PC-3 (cell line): ENCODE measurements around the gene HSPA12B. TPM values are rescaled to one million over a fixed set of nuclear protein-coding genes. Genes with fewer than 3 reads are reported as not detected.

Experiments
- ATAC-seq: fragments of 200-7000 bp; cut with Tn5 transposase; 2 replicates; pipeline ENCODE4 v1.9.1; 2020; ENCODE audit warnings: mild to moderate bottlenecking, moderate library complexity
- BruUV-seq: library from RNA; stranded (reverse); fragments of 400-500 nt; replicated peaks from 2 replicates; lab custom pipeline; 2021; lab: Mats Ljungman, UMichigan
- CTCF ChIA-PET: fragments of 300-600 bp; sonication (Branson Sonifier 250); formaldehyde crosslinking; loops from one replicate; lab custom pipeline; 2022; ENCODE audit warnings: antibody characterized with exemption; lab: Charles Lee
- POLR2A ChIA-PET: fragments of 300-600 bp; sonication (Branson Sonifier 250); formaldehyde crosslinking; loops from one replicate; lab custom pipeline; 2022; ENCODE audit warnings: antibody characterized with exemption; ENCODE audit not compliant: unreplicated experiment; lab: Charles Lee
- DNase-seq: peaks from one replicate; pipeline ENCODE4 v3.0.0-alpha.2; 2015
- H2AFZ ChIP-seq: fragments of 300-600 bp; sonication (generic); 2 replicates; pipeline ENCODE4 v1.6.0; 2016; ENCODE audit warnings: antibody characterized with exemption, low read length
- H3F3A ChIP-seq: fragments of 300-600 bp; sonication (generic); one replicate; pipeline ENCODE4 v1.6.0; 2017; ENCODE audit warnings: antibody characterized with exemption, low read length, control low read depth, mild to moderate bottlenecking; ENCODE audit not compliant: unreplicated experiment
- H3K27ac ChIP-seq: fragments of 300-600 bp; sonication (generic); 2 replicates; pipeline ENCODE4 v1.5.1; 2016; ENCODE audit warnings: mild to moderate bottlenecking, low read length
- H3K27me3 ChIP-seq: fragments of 300-600 bp; sonication (generic); 2 replicates; pipeline ENCODE4 v1.6.1; 2016; ENCODE audit warnings: low read length, mixed read lengths
- H3K36me3 ChIP-seq: fragments of 300-600 bp; sonication (generic); 2 replicates; pipeline ENCODE4 v1.6.1; 2016; ENCODE audit warnings: low read depth, mixed run types, low read length, mixed read lengths
- H3K4me1 ChIP-seq: fragments of 300-600 bp; sonication (generic); 2 replicates; pipeline ENCODE4 v1.5.1; 2016; ENCODE audit warnings: low read length; ENCODE audit not compliant: insufficient read depth
- H3K4me2 ChIP-seq: fragments of 300-600 bp; sonication (generic); 2 replicates; pipeline ENCODE4 v1.6.0; 2016; ENCODE audit warnings: low read length
- H3K4me3 ChIP-seq: fragments of 300-600 bp; sonication (generic); 2 replicates; pipeline ENCODE4 v1.5.1; 2016; ENCODE audit warnings: mild to moderate bottlenecking, low read length, mixed read lengths
- H3K79me2 ChIP-seq: fragments of 300-600 bp; sonication (generic); 2 replicates; pipeline ENCODE4 v1.6.1; 2017; ENCODE audit warnings: low read length, mixed read lengths
- H3K9ac ChIP-seq: fragments of 300-600 bp; sonication (generic); 2 replicates; pipeline ENCODE4 v1.6.0; 2016; ENCODE audit warnings: mild to moderate bottlenecking, low read length
- H3K9me2 ChIP-seq: fragments of 300-600 bp; sonication (generic); replicated peaks from 2 replicates; pipeline ENCODE4 v1.6.1; 2016; ENCODE audit warnings: mixed run types, low read length, mixed read lengths
- H3K9me3 ChIP-seq: fragments of 300-600 bp; sonication (generic); 2 replicates; pipeline ENCODE4 v1.6.1; 2016; ENCODE audit warnings: low read length, mixed read lengths
- H4K20me1 ChIP-seq: fragments of 300-600 bp; sonication (generic); 2 replicates; pipeline ENCODE4 v1.6.1; 2016; ENCODE audit warnings: low read length, mixed read lengths
- CTCF ChIP-seq: fragments of 300-600 bp; sonication (generic); conservative IDR thresholded peaks from 2 replicates; pipeline ENCODE4 v1.5.1; 2017; ENCODE audit warnings: antibody characterized with exemption, low read depth, mild to moderate bottlenecking, low read length
- EZH2 ChIP-seq: fragments of 300-600 bp; sonication (generic); IDR thresholded peaks from one replicate; pipeline ENCODE4 v1.6.1; 2017; ENCODE audit warnings: antibody characterized with exemption, mild to moderate bottlenecking, low read length; ENCODE audit not compliant: unreplicated experiment
- EZH2phosphoT487 ChIP-seq: fragments of 300-600 bp; sonication (generic); IDR thresholded peaks from 2 replicates; pipeline ENCODE4 v1.6.1; 2018; ENCODE audit warnings: mild to moderate bottlenecking, antibody characterized with exemption, low read length, borderline replicate concordance
- intact Hi-C: fragments of 100-400 bp; cut with micrococcal nuclease; formaldehyde crosslinking; loops from 2 replicates; pipeline ENCODE4 v1.9.0; 2023
- total RNA-seq: library from RNA; depleted of rRNA; stranded (reverse); fragments of >200 nt; gene quantifications from 2 replicates; pipeline ENCODE4 v1.2.3, GENCODE V29; 2014

Gene HSPA12B
- total RNA-seq, 1 experiment from 2014 or later = not detected

GRCh38 chr20:3784863-3785239 is 52.4 kb downstream of the HSPA12B start:
- 0 out of 2 replicates have a peak, but pooled peaks cover 3% of the 10 kb centered on the region for H3K36me3 ChIP-seq
- ATAC-seq (no peak), DNase-seq (no peak)
- intact Hi-C loops = no loop called here
- no peaks in the 10 kb centered on the region for H3K9me3 ChIP-seq
- H3F3A ChIP-seq = peaks cover 12% of the 10 kb centered on the region
- no peaks in the 10 kb centered on the region for H3K27me3 ChIP-seq
- H3K9me2 ChIP-seq = no peaks in the 10 kb centered on the region
- no peak overlapping the region for H2AFZ ChIP-seq
- ChIA-PET CTCF (no interaction called here), POLR2A (no interaction called here)
- H3K9ac ChIP-seq = peak overlapping the region; percentile 87; the same call in 1 of the 2 replicates
- H4K20me1 ChIP-seq = peaks cover 28% of the 10 kb centered on the region
- peaks cover 40% of the 10 kb centered on the region for H3K79me2 ChIP-seq
- BruUV-seq = no TSS peak
- peaks cover 41% of the 10 kb centered on the region for H3K4me1 ChIP-seq
- peak overlapping the region; percentile 73 for H3K4me3 ChIP-seq
- H3K27ac ChIP-seq = no peak overlapping the region
- TF ChIP-seq CTCF (no peak), EZH2phosphoT487 (no peak), EZH2 (no peak)
- peak overlapping the region; percentile 98 for H3K4me2 ChIP-seq

GRCh38 chr20:3785240-3786125 is 53.0 kb downstream of the HSPA12B start:
- Histone ChIP-seq H3K9me2 (no peaks in the 10 kb centered on the region), H3K4me3 (peak overlapping the region; percentile 73), H3K4me1 (peaks cover 41% of the 10 kb centered on the region), H2AFZ (peak overlapping the region; percentile 8; the same call in 1 of the 2 replicates), H3K36me3 (0 out of 2 replicates have a peak, but pooled peaks cover 3% of the 10 kb centered on the region), H3F3A (peaks cover 12% of the 10 kb centered on the region), H3K4me2 (peak overlapping the region; percentile 98), H3K27me3 (no peaks in the 10 kb centered on the region), H3K27ac (peak overlapping the region; percentile 55), H3K9me3 (no peaks in the 10 kb centered on the region), H4K20me1 (peaks cover 28% of the 10 kb centered on the region), H3K79me2 (peaks cover 40% of the 10 kb centered on the region), H3K9ac (peak overlapping the region; percentile 87)
- CTCF ChIA-PET = interaction anchor here (2.0 to 3.0 kb wide), 2 partner anchors 33 to 35 kb away, joined by 13 to 16 read pairs; partner anchors contain the start of gene AP5S1
- TF ChIP-seq EZH2phosphoT487 (no peak), EZH2 (no peak), CTCF (no peak)
- BruUV-seq = no TSS peak
- POLR2A ChIA-PET = interaction anchor here (0.6 kb wide), 1 partner anchor 24 kb away, joined by 6 read pairs; no protein-coding TSS in a partner anchor
- intact Hi-C loops = no loop called here
- ATAC-seq (peak; percentile 0; the same call in 1 of the 2 replicates), DNase-seq (peak; percentile 36)
